PC-9 (cell line): ENCODE measurements around the gene KIF2C.

Experiments
- EZH2 ChIP-seq: fragments of 200-600 bp; sonication (generic); IDR thresholded peaks from 2 replicates; pipeline ENCODE4 v1.8.0; 2017; ENCODE audit warnings: antibody characterized with exemption, low read depth
- TF ChIP-seq, protein P1 (sequence below): fragments of 200-600 bp; sonication (generic); conservative IDR thresholded peaks from 2 replicates; pipeline ENCODE4 v1.6.1; 2017; ENCODE audit warnings: mixed run types, antibody characterized with exemption, mild to moderate bottlenecking, moderate library complexity

DNA sequence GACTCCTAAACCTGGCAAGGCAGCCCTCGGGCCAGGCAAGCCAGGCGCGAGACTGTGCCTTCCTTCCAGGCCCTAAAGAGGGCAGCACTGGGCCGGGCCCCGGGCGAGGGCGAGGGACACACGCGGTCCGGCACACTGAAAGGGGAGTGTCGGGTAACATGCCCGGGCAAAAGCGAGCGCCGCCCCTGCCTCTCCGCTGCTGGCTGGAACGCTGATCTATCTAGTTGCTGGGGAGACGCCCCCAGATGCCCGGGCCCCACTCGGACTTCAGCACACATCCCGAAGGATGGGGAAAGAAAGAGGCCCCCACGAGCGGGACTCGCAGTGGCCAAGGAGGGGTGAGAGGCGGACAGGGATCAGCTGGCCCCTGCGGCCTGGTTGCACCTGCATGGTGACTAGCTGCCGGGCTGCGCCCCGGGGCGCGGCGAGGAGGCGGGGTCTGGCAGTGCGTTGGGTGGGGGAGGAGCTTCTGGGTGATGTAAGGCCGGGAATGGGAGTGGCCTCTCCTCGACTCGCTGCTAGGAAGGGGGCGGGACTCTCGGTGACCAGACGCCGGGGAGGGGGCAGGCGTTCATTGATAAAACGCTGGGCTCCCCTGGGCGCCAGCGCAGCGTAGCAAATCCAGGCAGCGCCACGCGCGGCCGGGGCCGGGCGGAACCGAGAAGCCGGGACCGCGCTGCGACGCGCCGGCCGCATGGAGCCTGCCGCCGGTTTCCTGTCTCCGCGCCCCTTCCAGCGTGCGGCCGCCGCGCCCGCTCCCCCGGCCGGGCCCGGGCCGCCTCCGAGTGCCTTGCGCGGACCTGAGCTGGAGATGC is 60.3 kb downstream of the KIF2C start, which contains the start of gene PLK3:
- TF ChIP-seq, protein P1, sequence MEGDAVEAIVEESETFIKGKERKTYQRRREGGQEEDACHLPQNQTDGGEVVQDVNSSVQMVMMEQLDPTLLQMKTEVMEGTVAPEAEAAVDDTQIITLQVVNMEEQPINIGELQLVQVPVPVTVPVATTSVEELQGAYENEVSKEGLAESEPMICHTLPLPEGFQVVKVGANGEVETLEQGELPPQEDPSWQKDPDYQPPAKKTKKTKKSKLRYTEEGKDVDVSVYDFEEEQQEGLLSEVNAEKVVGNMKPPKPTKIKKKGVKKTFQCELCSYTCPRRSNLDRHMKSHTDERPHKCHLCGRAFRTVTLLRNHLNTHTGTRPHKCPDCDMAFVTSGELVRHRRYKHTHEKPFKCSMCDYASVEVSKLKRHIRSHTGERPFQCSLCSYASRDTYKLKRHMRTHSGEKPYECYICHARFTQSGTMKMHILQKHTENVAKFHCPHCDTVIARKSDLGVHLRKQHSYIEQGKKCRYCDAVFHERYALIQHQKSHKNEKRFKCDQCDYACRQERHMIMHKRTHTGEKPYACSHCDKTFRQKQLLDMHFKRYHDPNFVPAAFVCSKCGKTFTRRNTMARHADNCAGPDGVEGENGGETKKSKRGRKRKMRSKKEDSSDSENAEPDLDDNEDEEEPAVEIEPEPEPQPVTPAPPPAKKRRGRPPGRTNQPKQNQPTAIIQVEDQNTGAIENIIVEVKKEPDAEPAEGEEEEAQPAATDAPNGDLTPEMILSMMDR: peak; percentile 88
- TF ChIP-seq EZH2: no peak
